IMR-90 (cell line): ENCODE data around the gene BRI3BP. TPM values are rescaled to one million over a fixed set of nuclear protein-coding genes. Genes with fewer than 3 reads are reported as not detected.

Source experiments
- ATAC-seq: fragments of 200-7000 bp; cut with Tn5 transposase; 2 replicates; pipeline ENCODE4 v1.9.1; 2020; ENCODE audit warnings: low read depth, mild to moderate bottlenecking, moderate library complexity
- BruUV-seq: library from RNA; stranded (reverse); fragments of 400-500 nt; replicated peaks from 2 replicates; lab custom pipeline; 2021; lab: Mats Ljungman, UMichigan
- CTCF ChIA-PET: fragments of 300-600 bp; formaldehyde crosslinking; extraction: SDS; loops from one replicate; lab custom pipeline; 2021; ENCODE audit warnings: antibody characterized with exemption; lab: Yijun Ruan, JAX
- POLR2A ChIA-PET: fragments of 300-600 bp; sonication (Branson Sonifier 250); formaldehyde crosslinking; loops from one replicate; lab custom pipeline; 2022; ENCODE audit warnings: antibody characterized with exemption; ENCODE audit not compliant: unreplicated experiment; lab: Charles Lee
- DNase-seq: peaks from one replicate; pipeline ENCODE4 v3.0.0; 2013
- H2AFZ ChIP-seq: replicated peaks from 2 replicates; pipeline ENCODE3; 2013; ENCODE audit warnings: low read length, mild to moderate bottlenecking; ENCODE audit not compliant: poor library complexity
- H2AK5ac ChIP-seq: 2 replicates; pipeline ENCODE4 v1.6.1; 2013; ENCODE audit warnings: low read depth, low read length, inconsistent platforms
- H2AK9ac ChIP-seq: replicated peaks from 2 replicates; pipeline ENCODE3; 2013; ENCODE audit warnings: mild to moderate bottlenecking, low read depth, low read length, moderate library complexity; ENCODE audit not compliant: poor library complexity
- H2BK120ac ChIP-seq: 2 replicates; pipeline ENCODE4 v1.6.1; 2013; ENCODE audit warnings: low read depth, low read length, inconsistent platforms
- H2BK15ac ChIP-seq: 3 replicates; pipeline ENCODE4 v1.6.1; 2013; ENCODE audit warnings: low read depth, low read length, inconsistent platforms
- H2BK20ac ChIP-seq: 2 replicates; pipeline ENCODE4 v1.6.1; 2013; ENCODE audit warnings: low read depth, mild to moderate bottlenecking, inconsistent platforms, low read length, moderate library complexity
- H2BK5ac ChIP-seq: 2 replicates; pipeline ENCODE4 v1.6.1; 2013; ENCODE audit warnings: mild to moderate bottlenecking, low read depth, low read length, inconsistent platforms; ENCODE audit not compliant: poor library complexity, severe bottlenecking
- H3K14ac ChIP-seq: replicated peaks from 2 replicates; pipeline ENCODE4 v1.6.1; 2013; ENCODE audit warnings: low read depth, low read length, inconsistent platforms
- H3K18ac ChIP-seq: 2 replicates; pipeline ENCODE4 v1.6.1; 2013; ENCODE audit warnings: low read depth, low read length, control low read depth
- H3K23ac ChIP-seq: 2 replicates; pipeline ENCODE4 v1.6.1; 2013; ENCODE audit warnings: low read depth, low read length, inconsistent platforms
- H3K27ac ChIP-seq: 2 replicates; pipeline ENCODE4 v1.5.1; 2013; ENCODE audit warnings: mild to moderate bottlenecking, control low read depth, low read length; ENCODE audit not compliant: insufficient read depth
- H3K27me3 ChIP-seq: 2 replicates; pipeline ENCODE4 v1.6.1; 2013; ENCODE audit warnings: low read length; ENCODE audit not compliant: control insufficient read depth, insufficient read depth
- H3K36me3 ChIP-seq: 2 replicates; pipeline ENCODE4 v1.6.1; 2013; ENCODE audit warnings: low read length, mixed read lengths; ENCODE audit not compliant: control insufficient read depth, insufficient read depth
- H3K4ac ChIP-seq: 2 replicates; pipeline ENCODE4 v1.6.1; 2013; ENCODE audit warnings: low read depth, low read length, inconsistent platforms
- H3K4me1 ChIP-seq: 2 replicates; pipeline ENCODE4 v1.6.1; 2013; ENCODE audit warnings: low read length, mixed read lengths; ENCODE audit not compliant: control insufficient read depth, insufficient read depth
- H3K4me2 ChIP-seq: 2 replicates; pipeline ENCODE4 v1.6.1; 2013; ENCODE audit warnings: low read depth, mild to moderate bottlenecking, control low read depth, low read length, moderate library complexity
- H3K4me3 ChIP-seq: 2 replicates; pipeline ENCODE4 v1.5.1; 2013; ENCODE audit warnings: low read depth, mild to moderate bottlenecking, control low read depth, low read length, moderate library complexity; ENCODE audit not compliant: insufficient read depth
- H3K56ac ChIP-seq: 2 replicates; pipeline ENCODE4 v1.6.1; 2013; ENCODE audit warnings: low read length, inconsistent platforms; ENCODE audit not compliant: insufficient read depth; ENCODE audit errors: extremely low read depth
- H3K79me1 ChIP-seq, 2 experiments: 2 replicates each; pipeline ENCODE4 v1.6.1; 2013; ENCODE audit warnings: low read length in 2 of 2, inconsistent platforms in 1 of 2, low read depth in 1 of 2
- H3K9ac ChIP-seq: 2 replicates; pipeline ENCODE4 v1.6.1; 2013; ENCODE audit warnings: low read depth, low read length, control low read depth
- H3K9me1 ChIP-seq: 2 replicates; pipeline ENCODE4 v1.6.1; 2013; ENCODE audit warnings: low read length, inconsistent platforms; ENCODE audit not compliant: insufficient read depth
- H3K9me3 ChIP-seq: 2 replicates; pipeline ENCODE4 v1.6.1; 2013; ENCODE audit warnings: low read length; ENCODE audit not compliant: control insufficient read depth, insufficient read depth
- H4K20me1 ChIP-seq: 2 replicates; pipeline ENCODE4 v1.6.1; 2013; ENCODE audit warnings: low read length, inconsistent platforms; ENCODE audit not compliant: insufficient read depth
- H4K5ac ChIP-seq: 2 replicates; pipeline ENCODE4 v1.6.1; 2013; ENCODE audit warnings: mild to moderate bottlenecking, low read depth, low read length, control low read depth
- H4K8ac ChIP-seq, 2 experiments: 2 replicates each; pipeline ENCODE4 v1.6.1; 2013; ENCODE audit warnings: low read depth in 2 of 2, low read length in 2 of 2, control low read depth in 1 of 2, inconsistent platforms in 1 of 2
- H4K91ac ChIP-seq: 2 replicates; pipeline ENCODE4 v1.6.1; 2013; ENCODE audit warnings: low read depth, low read length, inconsistent platforms; ENCODE audit not compliant: insufficient read depth
- BHLHE40 ChIP-seq: fragments of 150-350 bp; IDR thresholded peaks from 2 replicates; pipeline ENCODE4 v1.6.1; 2016; ENCODE audit warnings: mild to moderate bottlenecking, low read depth, low read length
- CHD1 ChIP-seq: IDR thresholded peaks from 2 replicates; pipeline ENCODE4 v1.6.1; 2012; ENCODE audit warnings: low read depth, low read length, improper control_type of control experiment
- MAFK ChIP-seq: IDR thresholded peaks from 2 replicates; pipeline ENCODE4 v1.6.1; 2012; ENCODE audit warnings: low read depth, low read length, improper control_type of control experiment
- NFE2L2 ChIP-seq: fragments of 150-350 bp; IDR thresholded peaks from 2 replicates; pipeline ENCODE4 v1.6.1; 2016; ENCODE audit warnings: low read depth, mild to moderate bottlenecking, low read length
- SMC3 ChIP-seq: fragments of 150-350 bp; IDR thresholded peaks from 2 replicates; pipeline ENCODE4 v1.6.1; 2016; ENCODE audit warnings: low read depth, mild to moderate bottlenecking, antibody characterized with exemption, low read length, moderate library complexity
- WGBS, 2 experiments: methylation state at CpG; one replicate each; pipeline versions ENCODE4 v1.1.5 to v1.1.7; 2013; ENCODE audit warnings: missing lambda C conversion rate in 2 of 2; ENCODE audit not compliant: insufficient read length in 1 of 2; ENCODE audit errors: extremely low coverage in 2 of 2; 5-methylcytosine and 5-hydroxymethylcytosine counted together
- dilution Hi-C: fragments of 300-500 bp; cut with HindIII; formaldehyde crosslinking; loops from one replicate; pipeline ENCODE4 v1.14.3; 2018; ENCODE audit warnings: low sequenced_read_pairs; ENCODE audit not compliant: unreplicated experiment
- in situ Hi-C: fragments of 300-500 bp; cut with MboI; formaldehyde crosslinking; loops from 3 replicates; pipeline ENCODE4 v1.14.3; 2019; ENCODE audit warnings: low sequenced_read_pairs, inconsistent platforms, mixed read lengths
- intact Hi-C: fragments of 100-400 bp; cut with micrococcal nuclease; formaldehyde crosslinking; loops from 2 replicates; pipeline ENCODE4 v1.10.0; 2022
- polyA plus RNA-seq, 3 experiments: library from polyadenylated mRNA; depleted of rRNA; stranded (reverse); fragments of >200 nt; gene quantifications; 2 replicates each; pipeline ENCODE4 v1.2.3, GENCODE V29; 2012; ENCODE audit warnings: low replicate concordance in 1 of 3
- total RNA-seq: library from RNA; depleted of rRNA; stranded (reverse); fragments of >200 nt; gene quantifications from 2 replicates; pipeline ENCODE4 v1.2.3, GENCODE V29; 2012
- TF ChIP-seq, protein P1 (sequence below): fragments of 150-350 bp; IDR thresholded peaks from 2 replicates; pipeline ENCODE4 v1.6.1; 2016; ENCODE audit warnings: low read depth, mild to moderate bottlenecking, low read length, moderate library complexity, borderline replicate concordance

BRI3BP gene
- total and polyA plus RNA-seq, 2 of the 4 experiments (the other 2 are of a cell fraction), result 2.5 to 2.8 TPM

- 0% methylated on average over 1 of the region's 12 CpGs; no CpG with 5 or more reads in 1 of the 2 experiments for WGBS, 2 experiments
Measured at GRCh38 chr12:124971603-124972002, 21.8 kb upstream of the BRI3BP start.

More at GRCh38 chr12:124971603-124972002, 21.8 kb upstream of the BRI3BP start:
- Histone ChIP-seq H4K5ac (no peak overlapping the region), H3K27me3 (no peaks in the 10 kb centered on the region), H3K9me3 (no peaks in the 10 kb centered on the region), H4K20me1 (no peaks in the 10 kb centered on the region), H3K23ac (no peak overlapping the region), H2AK9ac (no peak overlapping the region), H3K4ac (no peak overlapping the region), H4K8ac (no peak overlapping the region), H4K91ac (no peak overlapping the region), H3K4me3 (no peak overlapping the region), H2BK20ac (no peak overlapping the region), H3K27ac (no peak overlapping the region), H3K18ac (no peak overlapping the region), H2BK120ac (no peak overlapping the region), H3K79me1 (no peaks in the 10 kb centered on the region), H2AK5ac (no peak overlapping the region), H2BK5ac (no peak overlapping the region), H3K36me3 (peaks cover 60% of the 10 kb centered on the region), H3K4me1 (no peaks in the 10 kb centered on the region), H2BK15ac (no peak overlapping the region), H3K56ac (no peak overlapping the region), H3K9ac (no peak overlapping the region), H2AFZ (no peak overlapping the region), H3K4me2 (no peak overlapping the region), H3K9me1 (no peaks in the 10 kb centered on the region), H3K14ac (no peak overlapping the region)
- ChIA-PET POLR2A (no interaction called here), CTCF (no interaction called here)
- intact Hi-C loops, result no loop called here
- in situ Hi-C loops, result no loop called here
- no peak for DNase-seq
- BruUV-seq, result no TSS peak
- dilution Hi-C loops, result no loop called here
- ATAC-seq, result no peak
- no peak for TF ChIP-seq CHD1
- no peak for TF ChIP-seq MAFK
- no peak for TF ChIP-seq BHLHE40
- TF ChIP-seq SMC3, result no peak
- no peak for TF ChIP-seq NFE2L2
- TF ChIP-seq, protein P1, sequence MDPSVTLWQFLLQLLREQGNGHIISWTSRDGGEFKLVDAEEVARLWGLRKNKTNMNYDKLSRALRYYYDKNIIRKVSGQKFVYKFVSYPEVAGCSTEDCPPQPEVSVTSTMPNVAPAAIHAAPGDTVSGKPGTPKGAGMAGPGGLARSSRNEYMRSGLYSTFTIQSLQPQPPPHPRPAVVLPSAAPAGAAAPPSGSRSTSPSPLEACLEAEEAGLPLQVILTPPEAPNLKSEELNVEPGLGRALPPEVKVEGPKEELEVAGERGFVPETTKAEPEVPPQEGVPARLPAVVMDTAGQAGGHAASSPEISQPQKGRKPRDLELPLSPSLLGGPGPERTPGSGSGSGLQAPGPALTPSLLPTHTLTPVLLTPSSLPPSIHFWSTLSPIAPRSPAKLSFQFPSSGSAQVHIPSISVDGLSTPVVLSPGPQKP, result no peak
